GM18520 (cell line): ENCODE measurements around the gene SLC35B4.
A peak's percentile ranks its signal among the peaks of the same experiment; 100 is the strongest.

Experiments
- ATAC-seq: cut with Tn5 transposase; IDR thresholded peaks from one replicate; pipeline ENCODE4 v1.9.1; 2021; ENCODE audit not compliant: unreplicated experiment

Gene SLC35B4, protein sequence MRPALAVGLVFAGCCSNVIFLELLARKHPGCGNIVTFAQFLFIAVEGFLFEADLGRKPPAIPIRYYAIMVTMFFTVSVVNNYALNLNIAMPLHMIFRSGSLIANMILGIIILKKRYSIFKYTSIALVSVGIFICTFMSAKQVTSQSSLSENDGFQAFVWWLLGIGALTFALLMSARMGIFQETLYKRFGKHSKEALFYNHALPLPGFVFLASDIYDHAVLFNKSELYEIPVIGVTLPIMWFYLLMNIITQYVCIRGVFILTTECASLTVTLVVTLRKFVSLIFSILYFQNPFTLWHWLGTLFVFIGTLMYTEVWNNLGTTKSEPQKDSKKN

DNA sequence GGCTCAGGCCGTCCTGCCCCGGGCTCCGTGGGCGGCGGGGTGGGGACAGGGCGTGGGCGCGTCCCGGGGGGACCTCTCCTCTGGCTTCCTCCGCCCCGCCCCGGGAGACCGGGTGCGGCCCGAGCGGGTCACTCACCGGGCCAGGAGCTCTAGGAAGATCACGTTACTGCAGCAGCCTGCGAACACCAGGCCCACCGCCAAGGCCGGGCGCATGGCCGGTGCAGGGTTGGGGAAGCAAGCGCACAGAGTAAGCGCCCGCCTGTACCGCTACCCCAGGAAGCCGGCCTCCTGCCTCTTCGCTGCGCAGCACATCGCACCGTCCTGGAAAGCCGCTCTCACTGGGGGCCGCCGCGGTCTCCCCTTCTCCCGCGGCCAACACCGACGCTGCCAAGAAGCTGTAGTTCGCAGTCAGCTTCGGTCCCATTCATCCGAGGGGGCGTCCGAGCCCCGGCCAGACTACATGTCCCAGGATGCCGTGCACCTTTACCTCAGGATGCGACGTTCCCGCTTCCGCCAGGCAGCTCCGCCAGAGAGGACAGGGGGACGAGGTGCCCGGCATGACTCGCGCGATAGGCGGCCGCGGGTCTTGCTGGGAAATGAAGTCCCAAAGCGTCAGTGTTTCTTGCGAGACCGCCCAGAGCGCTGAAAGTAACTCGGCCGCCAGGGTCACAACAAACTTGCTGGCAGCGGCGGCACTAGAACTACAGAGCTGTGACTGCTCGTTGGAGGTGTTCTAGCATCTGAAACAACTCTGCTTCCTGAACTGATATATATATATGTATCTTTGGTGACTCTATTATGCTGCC is at the start of gene SLC35B4:
TSS of gene SLC35B4 (minus strand) at position 392 of the 806 bp plus-strand sequence. CDS start at position 213, 179 bp downstream.
- peak; percentile 98 for ATAC-seq

DNA sequence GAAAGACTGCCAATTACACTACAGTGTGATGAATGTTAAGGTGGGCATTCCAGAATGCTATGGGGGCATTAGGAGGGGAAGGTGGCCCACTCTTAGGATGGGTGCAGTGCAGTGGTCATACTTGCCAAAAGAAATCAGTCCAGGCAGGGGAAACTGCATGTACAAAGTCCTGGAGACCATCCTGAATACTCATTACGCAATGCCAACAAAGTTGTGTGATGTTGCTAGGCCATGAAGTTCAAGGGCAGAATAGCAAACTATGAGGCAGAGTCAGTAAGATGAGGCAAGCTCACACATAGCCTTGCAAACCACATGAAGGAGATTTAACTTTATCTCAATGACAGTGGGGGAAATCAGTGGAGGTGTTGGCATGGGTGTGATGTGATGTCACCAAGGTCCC is 49.8 kb upstream of the SLC35B4 start:
- ATAC-seq = no peak

DNA sequence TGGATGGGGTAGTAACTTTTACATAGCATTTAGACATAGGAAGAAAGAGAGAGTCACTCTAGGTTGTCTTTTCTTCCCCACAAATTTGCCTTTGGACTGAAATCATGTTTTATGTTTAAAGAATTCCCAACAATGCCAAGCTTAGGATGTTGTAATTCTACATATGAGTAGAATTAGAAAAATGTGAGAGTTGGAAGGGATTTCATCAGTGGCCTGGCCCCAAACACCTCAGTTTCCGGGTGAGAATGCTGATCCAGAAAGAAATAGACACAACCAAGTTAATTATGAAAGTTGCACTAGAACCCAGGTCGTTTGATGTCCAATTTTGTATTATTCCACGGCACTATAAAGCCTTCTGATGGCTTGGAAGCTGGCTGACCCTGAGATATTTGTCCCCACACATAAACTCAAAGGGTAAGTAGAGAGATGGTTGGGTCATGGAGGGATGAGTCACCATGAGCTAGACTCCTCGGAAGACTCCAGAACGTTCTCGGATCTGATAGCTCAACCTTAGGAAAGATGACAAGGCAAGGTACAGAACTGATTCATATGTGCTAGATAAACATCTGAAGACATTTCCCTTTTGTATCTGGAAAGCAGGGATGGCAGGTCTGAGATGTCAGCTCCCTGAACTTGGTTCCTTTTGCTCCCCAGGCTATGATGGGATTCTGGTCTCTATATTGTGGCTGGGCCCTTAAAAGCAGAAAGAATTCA is 48.8 kb upstream of the SLC35B4 start:
- no peak for ATAC-seq

DNA sequence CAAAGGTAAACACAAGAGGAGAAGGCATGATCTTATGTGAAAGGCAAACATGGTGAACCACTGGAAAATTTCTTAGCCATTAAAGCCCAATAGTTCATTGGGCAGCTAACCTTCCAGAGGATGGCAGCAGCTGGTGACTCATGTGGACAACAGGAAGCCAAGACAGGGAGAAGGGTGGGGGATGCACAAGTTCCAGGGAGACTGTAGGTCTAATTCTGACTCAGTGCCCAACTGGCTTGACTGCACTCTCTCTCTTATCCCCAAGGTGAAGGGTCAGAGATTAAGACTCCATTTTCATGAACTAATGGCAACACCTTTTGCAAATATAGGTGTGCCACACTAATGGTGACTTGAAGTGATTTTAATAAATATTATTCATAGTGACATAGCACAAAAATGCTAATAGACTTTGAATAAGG is 47.9 kb upstream of the SLC35B4 start:
- no peak for ATAC-seq

DNA sequence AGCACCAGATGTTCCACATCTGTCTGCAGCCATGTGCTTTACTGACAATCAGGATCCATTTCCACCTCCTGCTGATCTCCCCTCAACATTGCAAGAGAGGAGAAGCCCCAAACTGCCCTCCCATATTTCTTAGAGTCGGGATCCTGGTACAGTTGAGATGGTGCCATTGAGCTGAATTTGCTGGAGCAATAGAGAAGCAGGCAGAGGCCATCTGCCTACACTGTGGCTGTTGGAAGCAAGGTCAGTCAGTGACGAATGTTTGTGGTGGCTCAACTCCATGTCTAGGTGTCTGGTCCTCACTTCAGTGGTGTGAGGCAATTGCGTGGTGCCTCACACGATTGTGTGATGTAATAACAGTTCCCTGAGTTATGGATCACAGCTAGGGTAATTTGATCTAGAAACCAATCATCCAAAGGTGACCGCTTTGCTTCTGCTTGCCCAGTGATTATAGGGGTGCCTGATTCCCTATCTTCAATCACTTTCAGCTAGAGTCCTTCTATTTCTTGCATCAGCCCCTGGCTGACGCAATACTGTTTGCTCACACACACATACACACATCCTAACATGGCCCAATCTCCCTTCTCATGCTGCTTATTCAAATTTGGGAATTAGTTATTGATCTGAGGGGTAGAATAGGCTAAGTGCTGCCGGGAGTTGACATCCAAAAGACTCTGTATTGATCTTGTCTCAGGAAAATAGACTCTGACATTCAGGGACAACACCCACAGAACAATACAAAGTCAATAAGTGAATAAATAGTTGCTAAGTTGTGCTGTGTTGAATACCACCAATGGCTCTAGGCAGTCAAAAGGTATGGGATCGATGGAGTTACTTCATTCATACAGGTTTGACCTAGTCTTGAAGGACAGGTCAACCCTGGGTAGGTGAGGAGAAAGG is 46.1 kb upstream of the SLC35B4 start:
- ATAC-seq = no peak

DNA sequence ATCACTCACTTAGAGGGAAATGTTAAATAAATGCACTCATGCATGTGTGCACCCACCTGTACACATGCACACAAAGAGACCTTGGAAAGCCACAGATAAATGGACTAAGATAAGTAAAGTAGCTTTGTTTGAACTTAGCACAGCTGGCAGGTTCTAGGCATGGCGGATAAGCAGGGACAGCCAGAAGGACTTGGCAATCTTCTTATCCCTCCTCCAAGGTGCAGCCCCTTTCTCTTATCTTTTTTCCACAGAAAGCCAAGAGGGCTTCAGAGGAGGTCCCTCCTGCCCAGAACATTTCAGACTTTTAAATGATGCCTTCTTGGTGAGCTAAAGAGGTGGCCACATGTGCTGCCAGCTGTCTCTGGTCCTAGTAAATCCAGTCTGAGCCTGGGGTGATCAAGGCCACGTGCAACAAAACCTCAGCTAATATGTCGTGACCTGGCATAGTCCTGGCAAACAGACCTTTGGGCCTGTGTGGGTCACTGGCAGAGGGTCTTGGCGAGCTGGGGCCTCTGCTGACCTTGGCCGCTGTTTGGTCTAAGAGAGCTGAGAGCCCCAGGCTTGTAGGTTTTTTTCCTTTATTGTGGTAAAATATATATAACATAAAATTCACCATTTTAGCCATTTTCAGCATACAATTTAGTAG is 43.2 kb upstream of the SLC35B4 start:
- ATAC-seq = no peak

DNA sequence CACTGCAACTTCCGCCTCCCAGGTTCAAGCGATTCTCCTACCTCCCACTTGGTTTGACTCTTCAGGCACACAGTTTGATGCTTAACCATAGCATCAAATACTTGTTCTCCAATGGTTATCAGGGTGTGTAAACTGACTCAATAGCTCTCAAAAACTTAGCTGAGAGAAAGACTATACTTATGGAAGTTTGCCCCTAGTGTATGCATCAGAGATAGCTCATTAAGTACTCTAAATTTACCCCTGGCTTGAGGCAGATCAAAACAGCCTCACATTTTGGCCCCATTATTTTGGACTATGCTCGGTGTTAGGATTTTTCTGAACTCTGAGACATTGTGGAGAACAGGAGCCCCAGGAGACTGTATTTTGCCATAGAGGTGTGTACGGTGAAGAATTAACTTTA is 40.8 kb upstream of the SLC35B4 start:
- ATAC-seq = no peak

DNA sequence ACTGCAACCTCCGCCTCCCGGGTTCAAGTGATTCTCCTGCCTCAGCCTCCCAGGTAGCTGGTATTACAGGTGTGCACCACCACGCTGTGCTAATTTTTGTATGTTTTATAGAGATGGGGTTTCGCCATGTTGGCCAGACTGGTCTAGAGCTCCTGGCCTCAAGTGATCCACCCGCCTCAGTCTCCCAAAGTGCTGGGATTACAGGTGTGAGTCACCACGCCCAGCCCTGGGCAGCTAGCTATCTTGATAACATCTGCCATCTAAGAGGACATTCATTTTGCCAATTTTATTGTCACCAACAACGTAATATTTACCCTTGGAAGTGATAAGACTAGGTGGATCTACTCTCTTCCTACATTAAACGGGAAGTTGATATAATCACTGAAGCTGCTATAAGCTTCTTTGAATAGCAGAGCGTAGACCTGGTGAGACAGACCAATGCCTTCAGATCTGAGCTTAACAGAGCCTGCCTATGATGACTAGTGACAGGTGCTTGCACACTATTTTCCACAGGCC is 39.7 kb upstream of the SLC35B4 start:
- ATAC-seq = no peak

DNA sequence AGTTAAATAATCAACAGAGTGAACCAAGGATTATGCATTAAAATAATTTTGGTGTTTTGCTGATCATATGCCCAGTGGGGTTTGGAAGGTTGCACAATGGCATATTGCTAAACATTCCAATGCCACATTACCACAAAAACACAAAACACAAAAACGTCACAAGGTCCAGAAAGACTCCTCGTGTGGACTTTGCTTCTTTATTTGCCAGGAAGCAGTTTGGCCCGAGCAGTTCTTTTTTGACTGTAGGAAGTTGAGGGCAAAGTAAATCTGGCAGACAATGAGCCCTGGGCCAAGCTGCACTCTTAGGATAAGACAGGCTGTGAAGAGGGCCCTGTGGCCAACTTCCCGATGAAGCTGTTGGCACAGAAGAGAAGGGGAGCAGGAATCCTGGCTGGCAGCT is 39.2 kb upstream of the SLC35B4 start:
- ATAC-seq = no peak

DNA sequence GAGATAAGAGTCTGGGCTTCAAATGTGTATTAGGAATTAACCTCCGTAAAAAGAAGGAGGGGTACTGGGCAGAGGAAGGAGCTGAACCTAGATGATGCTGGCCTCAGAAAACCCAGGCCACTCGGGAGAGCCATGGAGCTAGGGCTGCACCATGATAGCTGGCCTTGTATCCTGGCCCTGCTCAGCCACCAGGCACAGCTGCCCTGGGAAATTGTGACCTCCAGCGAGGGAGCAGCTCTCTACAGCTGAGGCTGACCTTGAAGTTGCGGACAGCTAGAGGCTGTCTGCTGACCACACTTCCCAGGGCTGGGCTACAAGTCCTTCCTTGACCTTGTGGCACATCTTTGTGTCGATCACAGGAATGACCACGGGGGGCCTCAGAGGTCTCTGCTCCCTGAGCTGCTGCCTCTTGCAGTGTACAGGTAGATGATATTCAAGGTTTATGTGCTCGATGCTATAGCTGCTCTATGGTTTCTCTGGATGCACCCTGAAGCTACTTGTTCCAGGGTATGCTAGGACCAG is 38.3 kb upstream of the SLC35B4 start:
- ATAC-seq = no peak

DNA sequence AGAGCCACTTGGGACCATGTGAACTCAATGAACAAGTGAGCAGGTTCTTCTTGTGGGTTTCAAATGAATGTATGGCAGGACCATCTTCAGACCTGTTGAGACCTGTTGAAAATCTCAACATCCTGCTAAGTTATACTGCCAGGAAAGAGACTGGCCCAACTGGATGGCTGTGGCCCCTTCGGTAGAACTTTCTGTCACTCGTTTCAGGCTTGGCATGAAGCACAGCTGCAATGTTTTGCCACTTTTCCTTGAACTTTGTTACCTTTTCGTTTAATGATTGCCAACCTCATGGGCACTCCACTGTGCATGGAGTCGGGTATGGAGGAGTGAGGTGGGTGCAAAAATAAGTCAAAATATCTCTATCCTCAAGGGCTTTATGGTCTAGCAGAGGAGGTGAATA is 36.7 kb upstream of the SLC35B4 start:
- no peak for ATAC-seq

DNA sequence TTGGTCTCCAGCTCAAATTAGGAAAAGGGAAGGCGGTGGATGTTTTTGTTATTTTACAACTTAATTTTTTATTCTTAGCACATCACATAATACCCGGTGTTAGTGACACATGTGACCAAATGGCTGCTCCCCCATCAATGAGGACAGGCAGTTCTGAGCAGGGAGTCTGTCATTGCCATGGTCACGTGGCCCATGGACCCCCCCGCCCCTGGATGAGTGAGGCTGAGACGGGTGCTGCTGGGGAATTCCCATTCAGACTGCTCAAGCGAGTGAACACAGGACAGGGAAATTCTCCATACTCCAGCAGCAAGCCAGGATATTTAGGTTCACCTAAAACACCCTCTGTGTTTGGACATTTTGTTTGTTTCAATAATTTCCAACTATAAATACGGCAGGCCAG is 34.7 kb upstream of the SLC35B4 start:
- no peak for ATAC-seq

DNA sequence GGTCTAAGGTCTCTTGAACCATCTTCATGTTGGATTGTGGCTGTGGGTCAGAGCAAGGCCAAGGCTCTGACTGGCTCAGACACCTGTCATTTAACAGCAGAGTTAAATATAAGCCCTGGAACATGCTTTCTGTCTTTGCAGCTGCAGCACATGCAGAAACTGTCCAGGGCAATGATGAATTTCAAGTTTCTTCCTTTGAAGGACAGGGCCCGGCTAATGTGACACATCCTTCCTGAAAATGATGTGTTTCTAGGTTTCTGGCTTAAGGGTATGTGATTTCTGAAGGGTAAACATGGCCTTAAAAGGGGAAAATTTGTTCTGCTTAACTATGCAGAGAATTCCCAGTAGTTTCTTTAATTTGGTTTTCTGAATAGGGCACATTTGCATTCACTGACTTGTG is 34.0 kb upstream of the SLC35B4 start:
- ATAC-seq = no peak

DNA sequence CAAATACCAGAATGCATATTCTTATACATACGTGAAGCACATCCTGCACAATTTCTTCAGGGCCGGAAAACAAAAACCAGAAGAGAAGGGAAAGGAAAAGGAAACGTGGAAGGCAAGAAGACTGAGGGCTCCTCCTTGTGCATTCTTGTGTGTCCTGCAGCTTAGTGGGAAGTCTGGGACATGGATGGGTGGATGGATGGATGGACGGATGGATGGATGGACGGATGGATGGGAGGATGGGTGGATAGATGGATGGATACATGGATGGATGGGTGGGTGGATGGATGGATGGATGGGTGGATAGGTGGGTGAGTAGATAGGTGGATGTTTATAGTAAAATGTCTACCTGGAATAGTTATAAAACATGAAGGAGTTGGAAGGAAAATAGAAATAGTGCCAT is 30.8 kb upstream of the SLC35B4 start:
- ATAC-seq = no peak

DNA sequence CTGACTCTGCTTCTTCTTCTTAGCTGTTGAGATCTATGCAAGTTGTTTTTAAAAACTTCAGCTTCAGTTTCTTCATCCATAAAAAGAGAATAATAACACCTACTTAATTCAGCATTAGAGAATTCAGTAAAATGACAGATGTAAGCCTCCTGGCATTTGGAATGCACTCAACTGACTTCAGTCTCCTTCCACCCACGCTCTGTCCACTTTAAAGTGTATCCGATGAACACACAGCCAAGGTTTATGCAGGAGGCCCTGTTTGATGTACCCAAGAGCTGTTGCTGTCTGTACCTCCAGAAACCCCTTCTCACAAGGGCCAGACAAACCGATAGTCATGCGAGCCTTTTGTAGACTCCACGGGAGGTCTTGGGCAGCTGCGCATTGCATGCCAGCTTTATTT is 27.1 kb upstream of the SLC35B4 start:
- no peak for ATAC-seq

DNA sequence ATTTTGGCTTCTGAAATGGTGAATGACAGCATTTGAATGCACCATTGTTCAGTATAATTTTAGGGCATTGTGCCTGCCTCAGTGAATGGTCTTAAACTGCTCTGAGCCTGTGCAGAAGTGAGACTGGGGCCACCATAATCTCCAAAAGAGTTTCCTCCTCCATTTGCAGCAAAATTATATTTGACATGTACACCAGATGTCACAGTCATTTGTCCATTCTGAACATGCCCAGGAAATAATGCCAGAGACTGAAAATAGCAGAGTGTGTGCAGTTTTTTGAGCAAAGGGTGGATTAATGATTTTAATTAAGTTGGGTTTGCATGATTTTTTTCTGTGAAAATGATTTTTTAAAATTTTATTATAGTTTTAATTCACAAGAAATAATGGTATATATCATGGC is 26.4 kb upstream of the SLC35B4 start:
- ATAC-seq = no peak

DNA sequence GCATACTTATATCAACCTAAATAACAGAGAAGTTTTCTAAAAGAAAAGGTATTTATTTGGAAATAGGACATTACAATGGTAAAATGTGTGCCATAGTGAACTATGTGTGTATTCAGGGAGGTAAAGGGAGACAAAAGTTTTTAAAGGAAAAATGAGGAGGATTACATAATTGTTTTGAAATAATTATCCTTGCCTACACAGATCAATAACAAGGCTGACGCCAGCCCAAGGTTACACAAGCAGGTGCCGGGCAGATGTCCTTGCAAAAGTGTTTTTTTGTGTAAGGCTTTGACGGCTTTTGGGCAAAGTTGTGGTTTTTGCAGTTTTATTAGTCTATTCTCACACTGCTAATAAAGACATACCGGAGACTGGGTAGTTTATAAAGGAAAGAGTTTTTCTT is 22.7 kb upstream of the SLC35B4 start:
- no peak for ATAC-seq

DNA sequence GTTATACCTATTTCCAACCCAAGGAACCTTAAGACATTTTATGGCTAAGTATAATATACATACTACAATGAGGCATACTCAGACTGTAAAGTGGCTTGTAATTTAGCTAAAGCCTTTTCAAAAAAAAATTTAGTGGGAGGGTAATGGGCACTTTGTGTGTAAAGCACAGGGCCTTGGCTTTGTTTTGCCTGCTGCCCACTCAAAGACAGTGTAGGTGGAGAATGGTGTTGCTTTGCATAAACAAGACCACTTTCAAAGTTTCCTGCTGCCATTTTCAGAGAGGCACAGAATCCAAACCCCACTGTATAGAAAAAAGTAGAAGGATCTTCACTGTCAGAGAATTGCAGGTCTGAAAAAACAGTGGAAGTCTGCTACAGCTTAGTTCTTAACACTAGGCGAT is 21.2 kb upstream of the SLC35B4 start:
- ATAC-seq = no peak

DNA sequence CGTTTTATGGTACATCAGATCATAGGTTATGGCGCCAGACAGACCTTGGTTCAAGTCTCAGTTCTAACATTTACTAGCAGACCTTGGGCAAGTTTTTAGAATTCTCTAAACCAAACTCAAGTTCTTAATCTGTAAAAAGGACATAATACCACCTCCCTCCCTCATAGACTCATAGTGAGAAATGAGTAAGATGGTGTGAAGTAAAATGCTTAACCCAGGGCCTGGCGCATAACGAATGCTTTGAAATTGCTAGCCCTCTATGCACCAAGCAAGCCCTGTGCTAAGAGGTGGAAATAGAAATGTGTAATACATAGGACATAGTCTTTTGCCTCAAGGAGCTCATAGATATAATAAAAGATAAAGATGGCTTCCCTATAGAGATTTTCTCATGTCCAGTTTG is 17.7 kb upstream of the SLC35B4 start:
- ATAC-seq = no peak

DNA sequence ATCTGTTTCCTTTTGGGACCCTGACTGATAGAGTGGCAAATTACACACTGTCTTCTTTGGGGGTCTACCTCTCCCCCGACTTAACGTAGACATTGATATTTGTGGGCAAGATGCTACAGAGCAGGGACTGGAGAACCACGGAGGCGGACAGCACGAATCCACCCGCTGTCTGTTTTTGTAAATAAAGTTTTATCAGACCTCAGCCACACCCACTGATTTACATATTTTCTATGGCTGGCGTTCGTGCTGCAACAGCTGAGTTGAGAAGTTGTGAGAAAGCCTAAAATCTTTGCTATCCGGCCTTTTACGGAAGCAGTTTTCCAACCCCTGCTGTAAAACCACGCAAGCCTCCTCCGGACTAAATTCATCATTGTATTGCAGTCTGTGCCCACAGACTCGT is 17.2 kb upstream of the SLC35B4 start:
- ATAC-seq = no peak
